ENCODE data around the gene SLC17A3. TPM values are rescaled to one million over a fixed set of nuclear protein-coding genes. Genes with fewer than 3 reads are reported as not detected.

Gene SLC17A3
- total RNA-seq, 1 donor from 2014 or later: not detected

GRCh38 chr6:25831532-25832306 lies 42.3 kb downstream of the SLC17A3 start, which contains the start of gene SLC17A1:
TSS of gene SLC17A1 (minus strand) at chr6:25832052. CDS start at chr6:25830557, 1,495 bp downstream.
- Histone ChIP-seq H3K36me3 (ENCODE audit: control insufficient read depth, insufficient read depth, low read length) (no peaks in the 10 kb centered on the region), H3K4me3 (ENCODE audit: low read depth, low read length) (no peak within 1 kb of the TSS), H3K27me3 (ENCODE audit: control insufficient read depth, insufficient read depth, low read length) (no peaks in the 10 kb centered on the region)
- peak; percentile 12 for DNase-seq (ENCODE audit: low read depth)
- TF ChIP-seq CTCF (IDR thresholded peaks at IDR 0.05; ENCODE audit: insufficient read depth, low read length, poor library complexity, severe bottlenecking): peak; percentile 15

GRCh38 chr6:25830458-25830857 lies 43.6 kb downstream of the SLC17A3 start:
- DNase-seq (ENCODE audit: low read depth): no peak
- TF ChIP-seq CTCF (IDR thresholded peaks at IDR 0.05; ENCODE audit: insufficient read depth, low read length, poor library complexity, severe bottlenecking): no peak
- no peaks in the 10 kb centered on the region for H3K36me3 ChIP-seq (ENCODE audit: control insufficient read depth, insufficient read depth, low read length)
- H3K27me3 ChIP-seq (ENCODE audit: control insufficient read depth, insufficient read depth, low read length): no peaks in the 10 kb centered on the region
- no peak overlapping the region for H3K4me3 ChIP-seq (ENCODE audit: low read depth, low read length)

GRCh38 chr6:25829375-25829774 lies 44.7 kb downstream of the SLC17A3 start:
- DNase-seq (ENCODE audit: low read depth): no peak
- no peaks in the 10 kb centered on the region for H3K27me3 ChIP-seq (ENCODE audit: control insufficient read depth, insufficient read depth, low read length)
- H3K36me3 ChIP-seq (ENCODE audit: control insufficient read depth, insufficient read depth, low read length): no peaks in the 10 kb centered on the region
- TF ChIP-seq CTCF (IDR thresholded peaks at IDR 0.05; ENCODE audit: insufficient read depth, low read length, poor library complexity, severe bottlenecking): no peak
- H3K4me3 ChIP-seq (ENCODE audit: low read depth, low read length): no peak overlapping the region

GRCh38 chr6:25821341-25821740 lies 52.7 kb downstream of the SLC17A3 start:
- no peaks in the 10 kb centered on the region for H3K27me3 ChIP-seq (ENCODE audit: control insufficient read depth, insufficient read depth, low read length)
- H3K36me3 ChIP-seq (ENCODE audit: control insufficient read depth, insufficient read depth, low read length): no peaks in the 10 kb centered on the region
- no peak overlapping the region for H3K4me3 ChIP-seq (ENCODE audit: low read depth, low read length)
- TF ChIP-seq CTCF (IDR thresholded peaks at IDR 0.05; ENCODE audit: insufficient read depth, low read length, poor library complexity, severe bottlenecking): no peak
- DNase-seq (ENCODE audit: low read depth): no peak

- no peak for TF ChIP-seq CTCF (IDR thresholded peaks at IDR 0.05; ENCODE audit: insufficient read depth, low read length, poor library complexity, severe bottlenecking)
- Histone ChIP-seq H3K36me3 (ENCODE audit: control insufficient read depth, insufficient read depth, low read length) (no peaks in the 10 kb centered on the region), H3K4me3 (ENCODE audit: low read depth, low read length) (no peak overlapping the region), H3K27me3 (ENCODE audit: control insufficient read depth, insufficient read depth, low read length) (no peaks in the 10 kb centered on the region)
- no peak for DNase-seq (ENCODE audit: low read depth)
These were observed 57.8 kb downstream of the SLC17A3 start for GRCh38 chr6:25816252-25816651.

GRCh38 chr6:25815194-25815593 lies 58.8 kb downstream of the SLC17A3 start:
- no peak for TF ChIP-seq CTCF (IDR thresholded peaks at IDR 0.05; ENCODE audit: insufficient read depth, low read length, poor library complexity, severe bottlenecking)
- no peak for DNase-seq (ENCODE audit: low read depth)
- Histone ChIP-seq H3K27me3 (ENCODE audit: control insufficient read depth, insufficient read depth, low read length) (no peaks in the 10 kb centered on the region), H3K4me3 (ENCODE audit: low read depth, low read length) (no peak overlapping the region), H3K36me3 (ENCODE audit: control insufficient read depth, insufficient read depth, low read length) (no peaks in the 10 kb centered on the region)

All from kidney epithelial cell (primary cell).